Germinal center (tissue), 1 donor: ENCODE data around the gene ARHGAP27.
A peak's percentile ranks its signal among the peaks of the same experiment; 100 is the strongest.
"Not testable (repeated sequence)": the region's sequence is repeated elsewhere in the genome, so short reads cannot be mapped to it uniquely, and the experiment has no call there.

Experiments
- DNase-seq: peaks from one replicate; pipeline ENCODE4 v3.0.0; 2012; ENCODE audit warnings: mixed read lengths, low spot score

Gene ARHGAP27

GRCh38 chr17:45432405-45433158, at the start of gene ARHGAP27:
Gene ARHGAP27, minus strand, starts transcription at chr17:45432870. Its CDS starts 2,591 bp downstream, at chr17:45430279.
- peak; percentile 20 for DNase-seq

GRCh38 chr17:45482317-45482716, 49.6 kb upstream of the ARHGAP27 start:
- not testable (repeated sequence) for DNase-seq

GRCh38 chr17:45475436-45475835, 42.8 kb upstream of the ARHGAP27 start:
- DNase-seq, result not testable (repeated sequence)

- DNase-seq, result not testable (repeated sequence)
Observed at GRCh38 chr17:45472249-45472648, 39.6 kb upstream of the ARHGAP27 start.

- DNase-seq, result not testable (repeated sequence)
Observed at GRCh38 chr17:45469204-45469563, 36.5 kb upstream of the ARHGAP27 start.

- DNase-seq, result not testable (repeated sequence)
Observed at GRCh38 chr17:45468293-45469203, 35.9 kb upstream of the ARHGAP27 start.

- not testable (repeated sequence) for DNase-seq
Observed at GRCh38 chr17:45461524-45462327, 29.1 kb upstream of the ARHGAP27 start.

- not testable (repeated sequence) for DNase-seq
Observed at GRCh38 chr17:45460422-45460821, 27.8 kb upstream of the ARHGAP27 start.

- not testable (repeated sequence) for DNase-seq
Observed at GRCh38 chr17:45454341-45454740, 21.7 kb upstream of the ARHGAP27 start.

- DNase-seq, result not testable (repeated sequence)
Observed at GRCh38 chr17:45453731-45454130, 21.1 kb upstream of the ARHGAP27 start.

GRCh38 chr17:45453225-45453534, 20.5 kb upstream of the ARHGAP27 start:
- DNase-seq, result not testable (repeated sequence)

- not testable (repeated sequence) for DNase-seq
Observed at GRCh38 chr17:45452329-45453224, 19.9 kb upstream of the ARHGAP27 start.

GRCh38 chr17:45451660-45452059, 19.0 kb upstream of the ARHGAP27 start:
- DNase-seq, result not testable (repeated sequence)

- DNase-seq, result no peak
Observed at GRCh38 chr17:45451131-45451530, 18.5 kb upstream of the ARHGAP27 start.

- DNase-seq, result not testable (repeated sequence)
Observed at GRCh38 chr17:45449708-45450329, 17.1 kb upstream of the ARHGAP27 start.

- not testable (repeated sequence) for DNase-seq
Observed at GRCh38 chr17:45449260-45449659, 16.6 kb upstream of the ARHGAP27 start.

GRCh38 chr17:45448483-45448882, 15.8 kb upstream of the ARHGAP27 start:
- DNase-seq, result not testable (repeated sequence)

GRCh38 chr17:45448066-45448465, 15.4 kb upstream of the ARHGAP27 start:
- not testable (repeated sequence) for DNase-seq

GRCh38 chr17:45447650-45448049, 15.0 kb upstream of the ARHGAP27 start:
- DNase-seq, result not testable (repeated sequence)

- DNase-seq, result not testable (repeated sequence)
Observed at GRCh38 chr17:45446872-45447625, 14.4 kb upstream of the ARHGAP27 start.
